Neuron (in vitro differentiated cells): ENCODE measurements around the gene TCF7L1.
A peak's percentile ranks its signal among the peaks of the same experiment; 100 is the strongest.

Experiments used
- H2AFZ ChIP-seq: one replicate; pipeline ENCODE4 v1.6.1; 2013; ENCODE audit warnings: low read depth, mild to moderate bottlenecking, inconsistent platforms, low read length, moderate library complexity
- H3K27me3 ChIP-seq: one replicate; pipeline ENCODE4 v1.6.1; 2013; ENCODE audit warnings: low read length; ENCODE audit not compliant: insufficient read depth
- H3K36me3 ChIP-seq: one replicate; pipeline ENCODE4 v1.6.1; 2013; ENCODE audit warnings: low read length; ENCODE audit not compliant: insufficient read depth
- H3K4me1 ChIP-seq: one replicate; pipeline ENCODE4 v1.6.1; 2013; ENCODE audit warnings: low read length; ENCODE audit not compliant: insufficient read depth
- H3K4me3 ChIP-seq: 2 replicates; pipeline ENCODE4 v1.5.1; 2013; ENCODE audit warnings: mild to moderate bottlenecking, low read length, moderate library complexity
- H3K9me3 ChIP-seq: one replicate; pipeline ENCODE4 v1.6.1; 2013; ENCODE audit warnings: low read length

TCF7L1 gene

DNA sequence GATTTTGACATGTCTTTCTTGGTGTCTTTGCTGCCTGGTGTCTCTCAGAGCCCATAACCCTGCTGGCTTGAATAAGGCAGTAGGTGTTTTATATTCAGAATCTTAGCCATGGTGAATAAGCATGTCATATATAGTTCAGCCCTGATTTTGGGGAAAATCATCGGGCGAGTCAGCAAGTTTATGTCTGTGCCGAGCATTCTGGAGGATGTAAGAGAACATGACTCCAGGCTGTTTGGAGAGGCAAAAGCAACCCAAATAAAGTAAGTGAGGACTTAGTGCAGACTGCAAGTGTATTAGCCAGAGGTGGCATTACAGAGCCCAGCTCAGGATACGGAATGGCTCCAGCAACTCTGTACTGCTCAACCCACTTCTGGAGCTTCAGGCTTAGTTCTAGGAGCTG, 50.3 kb downstream of the TCF7L1 start:
- no peaks in the 10 kb centered on the region for H3K36me3 ChIP-seq

DNA sequence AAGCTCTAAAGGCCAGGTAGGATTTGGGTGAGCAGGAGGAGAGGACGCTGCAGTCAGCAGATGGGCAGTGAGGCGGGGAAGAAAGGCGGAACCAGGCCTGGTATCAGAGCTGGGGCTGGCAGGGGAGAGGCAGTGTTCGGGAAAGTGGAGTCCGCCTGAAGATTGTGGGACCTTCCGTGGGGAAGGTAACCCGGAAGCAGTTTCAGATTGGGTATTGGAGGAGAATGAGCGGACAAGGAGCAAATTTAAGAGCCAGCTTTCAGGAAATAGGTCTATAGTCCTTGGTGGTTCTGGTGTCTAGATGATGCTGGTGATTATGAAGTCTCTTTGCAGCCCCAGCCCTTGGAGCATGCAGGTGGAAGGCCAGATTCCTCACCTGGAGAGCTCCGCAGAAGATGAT, 51.0 kb downstream of the TCF7L1 start:
- Histone ChIP-seq H3K9me3 (no peaks in the 10 kb centered on the region), H3K27me3 (no peaks in the 10 kb centered on the region), H2AFZ (no peak overlapping the region), H3K4me3 (no peak overlapping the region), H3K36me3 (no peaks in the 10 kb centered on the region), H3K4me1 (peaks cover 26% of the 10 kb centered on the region)

More for the DNA sequence above, 50.3 kb downstream of the TCF7L1 start:
- peaks cover 25% of the 10 kb centered on the region for H3K4me1 ChIP-seq
- no peaks in the 10 kb centered on the region for H3K27me3 ChIP-seq
- no peak overlapping the region for H2AFZ ChIP-seq
- no peaks in the 10 kb centered on the region for H3K9me3 ChIP-seq
- no peak overlapping the region for H3K4me3 ChIP-seq

DNA sequence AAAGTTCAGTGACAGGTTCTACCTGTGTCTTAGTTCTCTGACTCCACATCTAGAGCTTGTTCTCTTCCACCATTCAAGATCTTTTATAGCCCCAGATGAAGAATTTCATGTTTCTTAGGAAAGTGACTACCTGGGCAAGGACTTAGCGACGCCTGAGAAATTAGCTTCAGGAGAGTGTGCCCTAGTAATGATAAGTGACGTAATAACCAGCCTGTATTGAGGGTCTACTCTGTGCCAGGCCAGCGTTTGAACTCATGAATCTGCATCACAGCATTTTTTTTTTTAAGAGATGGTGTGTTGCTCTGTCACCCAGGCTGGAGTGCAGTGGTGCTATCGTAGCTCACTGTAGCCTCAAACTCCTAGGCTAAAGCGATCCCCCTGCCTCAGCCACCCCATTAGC, 51.8 kb downstream of the TCF7L1 start:
- H3K36me3 ChIP-seq: no peaks in the 10 kb centered on the region
- H2AFZ ChIP-seq: no peak overlapping the region
- peaks cover 25% of the 10 kb centered on the region for H3K4me1 ChIP-seq
- no peaks in the 10 kb centered on the region for H3K27me3 ChIP-seq
- no peaks in the 10 kb centered on the region for H3K9me3 ChIP-seq
- H3K4me3 ChIP-seq: no peak overlapping the region

DNA sequence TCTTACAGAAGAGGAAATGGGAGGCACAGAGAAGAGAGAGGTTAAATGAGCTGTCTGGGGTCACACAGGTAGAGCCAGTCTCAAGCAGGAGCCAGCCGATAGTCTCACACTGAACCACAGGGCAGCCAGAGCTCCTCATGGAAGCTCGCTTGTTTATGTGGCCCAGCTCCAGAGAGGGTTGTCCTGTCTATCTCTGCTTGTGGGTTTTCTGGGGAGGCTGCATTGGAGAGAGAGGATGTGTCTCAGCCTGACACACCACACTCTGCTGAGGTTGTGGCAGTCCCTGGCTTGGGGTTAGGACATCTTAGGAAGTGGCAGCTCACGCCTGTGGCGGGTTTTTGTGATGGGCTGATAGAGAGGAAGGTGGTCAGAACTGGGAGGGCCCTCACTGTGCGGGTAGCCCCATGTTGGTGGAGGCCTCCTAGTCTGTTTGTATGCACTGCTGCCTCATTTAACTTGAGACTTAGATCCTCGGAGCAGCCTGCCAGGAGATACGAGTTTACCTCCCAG, 52.3 kb downstream of the TCF7L1 start:
- Histone ChIP-seq H2AFZ (no peak overlapping the region), H3K4me3 (no peak overlapping the region)

DNA sequence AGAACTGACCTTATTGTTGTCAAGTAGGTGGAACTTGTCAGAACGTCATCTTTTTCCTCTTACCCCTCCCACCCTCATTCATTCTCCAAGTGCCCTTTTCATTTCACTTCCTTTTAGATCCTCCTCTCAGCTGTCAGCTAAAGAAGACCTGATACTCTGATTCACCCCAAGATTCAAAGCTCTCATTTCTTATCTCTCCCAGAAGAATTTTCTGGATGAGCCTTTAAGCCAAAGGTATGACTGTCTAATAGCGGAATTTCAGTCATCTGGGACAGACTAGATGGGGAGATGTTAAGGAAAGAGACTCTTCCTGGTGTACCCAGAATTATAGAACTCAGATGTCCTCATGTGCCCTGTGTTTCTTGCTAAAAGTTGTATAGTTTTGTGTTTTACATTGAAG, 53.9 kb downstream of the TCF7L1 start:
- Histone ChIP-seq H3K36me3 (no peaks in the 10 kb centered on the region), H3K4me1 (peaks cover 42% of the 10 kb centered on the region)

More for the DNA sequence above, 52.3 kb downstream of the TCF7L1 start:
- Histone ChIP-seq H3K9me3 (no peaks in the 10 kb centered on the region), H3K27me3 (no peaks in the 10 kb centered on the region), H3K4me1 (peaks cover 30% of the 10 kb centered on the region), H3K36me3 (no peaks in the 10 kb centered on the region)

DNA sequence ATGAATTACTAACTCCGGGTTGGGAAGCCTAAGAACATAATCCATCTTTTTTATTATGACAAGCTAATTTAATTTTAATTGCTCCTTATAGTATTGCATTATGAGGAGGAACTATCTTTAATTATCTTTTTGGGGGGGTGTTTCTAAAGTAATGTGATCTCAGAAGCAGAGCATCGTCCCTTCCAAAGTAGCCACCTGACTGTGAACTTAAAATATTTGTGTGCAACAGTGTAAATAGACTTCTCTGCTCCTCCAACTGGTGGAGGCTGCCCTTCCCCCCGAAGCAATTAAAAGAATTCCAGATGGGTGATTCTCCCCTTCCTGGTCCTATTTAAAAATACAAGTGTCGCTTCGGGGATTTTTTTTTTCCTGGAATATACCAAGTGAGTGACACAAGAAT, 55.7 kb downstream of the TCF7L1 start:
- no peaks in the 10 kb centered on the region for H3K27me3 ChIP-seq
- H2AFZ ChIP-seq: peak overlapping the region; percentile 47
- H3K4me3 ChIP-seq: peak overlapping the region; percentile 28

More for the DNA sequence above, 53.9 kb downstream of the TCF7L1 start:
- Histone ChIP-seq H3K27me3 (no peaks in the 10 kb centered on the region), H3K9me3 (no peaks in the 10 kb centered on the region), H2AFZ (no peak overlapping the region), H3K4me3 (no peak overlapping the region)

DNA sequence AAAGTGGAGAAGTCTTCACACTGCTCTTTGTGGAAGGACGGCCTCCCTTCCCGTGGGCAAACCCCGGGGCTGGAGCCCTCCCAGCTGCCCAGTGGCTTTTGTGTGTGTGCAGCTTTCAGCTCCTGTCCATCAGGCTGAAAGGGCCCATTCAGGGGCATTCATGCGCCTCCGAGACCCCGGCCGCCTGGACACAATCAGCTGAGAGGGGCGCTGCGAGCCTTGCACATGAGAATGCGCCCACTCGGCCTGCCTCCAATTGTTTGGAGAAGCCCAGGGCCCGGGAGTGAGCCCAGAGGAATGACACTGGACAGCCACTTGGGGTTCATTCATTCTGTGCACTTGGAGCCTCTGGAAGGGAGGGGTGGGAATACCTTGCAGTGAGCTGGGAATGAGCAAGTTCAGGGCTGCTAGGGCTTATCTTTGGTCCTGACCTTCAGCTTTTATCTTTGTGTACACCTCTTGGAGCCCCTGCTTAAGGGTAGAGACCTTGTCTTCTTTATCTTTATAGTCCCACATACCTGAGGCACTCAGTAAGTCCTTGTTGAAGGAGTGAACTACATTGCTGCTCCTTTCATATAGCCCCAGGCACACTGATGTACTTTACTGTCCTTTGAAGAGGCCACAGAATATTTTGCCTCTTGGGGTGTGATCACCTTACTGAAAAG, 56.5 kb downstream of the TCF7L1 start:
- peak overlapping the region; percentile 47 for H2AFZ ChIP-seq
- H3K4me3 ChIP-seq: peak overlapping the region; percentile 28
- H3K36me3 ChIP-seq: peaks cover 4% of the 10 kb centered on the region
- H3K4me1 ChIP-seq: peaks cover 42% of the 10 kb centered on the region
- H3K9me3 ChIP-seq: no peaks in the 10 kb centered on the region
- H3K27me3 ChIP-seq: no peaks in the 10 kb centered on the region

More for the DNA sequence above, 55.7 kb downstream of the TCF7L1 start:
- Histone ChIP-seq H3K36me3 (no peaks in the 10 kb centered on the region), H3K4me1 (peaks cover 42% of the 10 kb centered on the region), H3K9me3 (no peaks in the 10 kb centered on the region)

DNA sequence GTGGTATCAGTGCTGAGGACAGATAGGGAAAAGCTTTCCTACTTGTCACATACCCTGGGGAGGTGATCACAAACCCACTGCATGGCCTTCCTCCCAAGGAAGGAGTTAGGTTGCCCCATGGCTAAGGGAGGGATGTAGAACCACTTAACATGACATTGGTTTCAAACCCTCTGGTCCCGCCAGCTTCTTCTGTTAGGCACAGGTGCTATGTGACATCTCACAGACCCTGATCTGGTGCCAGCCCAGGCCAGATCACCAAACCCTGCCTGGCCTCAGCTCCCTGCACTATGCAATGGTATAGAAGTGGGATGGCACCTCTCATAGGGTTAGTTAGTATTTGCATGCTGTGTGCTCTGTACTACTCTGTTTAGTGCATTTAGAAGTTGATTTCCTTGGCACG, 58.0 kb downstream of the TCF7L1 start:
- Histone ChIP-seq H3K9me3 (no peaks in the 10 kb centered on the region), H3K4me3 (no peak overlapping the region), H2AFZ (no peak overlapping the region), H3K4me1 (peaks cover 42% of the 10 kb centered on the region), H3K27me3 (no peaks in the 10 kb centered on the region), H3K36me3 (peaks cover 4% of the 10 kb centered on the region)

DNA sequence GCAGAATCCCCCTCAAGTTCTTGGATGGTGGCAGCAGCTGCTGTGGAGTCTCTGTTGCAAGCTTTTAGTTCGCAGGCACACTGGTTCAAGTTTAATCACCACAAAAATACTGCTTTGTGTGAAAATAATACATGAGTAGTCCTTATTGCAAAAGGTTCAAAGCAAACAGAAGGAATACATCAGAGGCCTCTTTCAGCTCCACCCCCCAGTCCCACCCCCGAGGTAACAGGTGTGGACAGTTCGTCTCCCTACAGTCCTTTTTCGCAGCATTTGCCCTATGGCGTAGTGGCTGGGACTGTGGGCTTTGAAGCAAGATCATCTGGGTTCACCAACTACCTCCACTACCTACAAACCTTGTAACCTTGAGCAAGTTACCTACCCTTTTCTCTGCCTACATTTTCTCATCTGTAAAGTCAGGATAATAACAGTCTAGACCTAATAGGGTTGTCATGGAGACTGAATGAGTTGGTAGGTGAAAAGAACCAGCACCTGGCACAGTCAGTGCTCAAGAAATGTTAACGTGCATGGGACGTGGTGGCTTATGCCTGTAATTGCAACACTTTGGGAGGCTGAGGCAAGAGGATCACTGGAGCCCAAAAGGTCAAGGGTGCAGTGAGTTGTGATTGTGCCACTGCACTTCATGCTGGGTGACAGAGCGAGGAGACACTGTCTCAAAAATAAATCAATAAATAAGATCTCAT, 61.7 kb downstream of the TCF7L1 start:
- Histone ChIP-seq H3K27me3 (no peaks in the 10 kb centered on the region), H3K4me3 (no peak overlapping the region), H3K9me3 (no peaks in the 10 kb centered on the region), H2AFZ (no peak overlapping the region), H3K4me1 (peaks cover 21% of the 10 kb centered on the region), H3K36me3 (peaks cover 4% of the 10 kb centered on the region)

DNA sequence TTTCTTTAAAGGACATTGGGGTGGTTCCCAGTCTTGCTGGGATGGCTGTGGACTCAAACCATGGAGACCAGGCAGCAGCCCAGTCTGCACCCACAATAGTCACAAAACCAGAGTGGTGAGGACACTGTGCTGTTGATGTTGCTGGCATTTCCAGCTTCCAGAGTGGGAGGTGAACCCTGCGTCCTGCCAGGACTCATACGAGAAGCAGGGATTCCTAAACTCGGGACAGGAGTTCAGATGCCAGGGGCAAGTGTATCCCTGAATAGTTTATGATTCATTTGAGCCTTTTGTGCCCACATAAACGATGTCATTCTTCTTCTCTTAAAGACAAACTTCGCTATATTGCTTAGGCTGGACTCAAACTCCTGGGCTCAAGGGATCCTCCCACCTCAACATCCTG, 62.8 kb downstream of the TCF7L1 start:
- Histone ChIP-seq H3K36me3 (peaks cover 4% of the 10 kb centered on the region), H3K4me1 (peaks cover 11% of the 10 kb centered on the region), H2AFZ (no peak overlapping the region), H3K4me3 (no peak overlapping the region), H3K9me3 (no peaks in the 10 kb centered on the region), H3K27me3 (no peaks in the 10 kb centered on the region)

DNA sequence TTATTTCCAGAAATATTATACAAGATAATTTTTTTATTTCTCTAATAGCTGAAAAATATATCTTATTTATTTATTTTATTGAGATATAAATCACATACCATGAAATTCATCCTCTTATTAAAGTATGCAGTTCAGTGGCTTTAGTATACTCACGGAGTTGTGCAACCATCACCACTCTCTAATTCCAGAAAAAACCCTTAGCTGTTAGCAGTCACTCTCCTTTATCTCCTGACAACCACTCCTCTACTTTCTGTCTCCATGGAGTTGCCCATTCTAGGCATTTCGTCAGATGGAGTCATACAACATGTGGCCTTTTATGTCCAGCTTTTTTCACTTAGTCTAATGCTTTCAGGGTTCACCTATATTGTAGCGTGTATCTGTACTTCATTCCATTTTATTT, 66.5 kb downstream of the TCF7L1 start:
- Histone ChIP-seq H3K36me3 (no peaks in the 10 kb centered on the region), H2AFZ (no peak overlapping the region), H3K9me3 (no peaks in the 10 kb centered on the region), H3K27me3 (no peaks in the 10 kb centered on the region), H3K4me1 (peaks cover 3% of the 10 kb centered on the region), H3K4me3 (no peak overlapping the region)

DNA sequence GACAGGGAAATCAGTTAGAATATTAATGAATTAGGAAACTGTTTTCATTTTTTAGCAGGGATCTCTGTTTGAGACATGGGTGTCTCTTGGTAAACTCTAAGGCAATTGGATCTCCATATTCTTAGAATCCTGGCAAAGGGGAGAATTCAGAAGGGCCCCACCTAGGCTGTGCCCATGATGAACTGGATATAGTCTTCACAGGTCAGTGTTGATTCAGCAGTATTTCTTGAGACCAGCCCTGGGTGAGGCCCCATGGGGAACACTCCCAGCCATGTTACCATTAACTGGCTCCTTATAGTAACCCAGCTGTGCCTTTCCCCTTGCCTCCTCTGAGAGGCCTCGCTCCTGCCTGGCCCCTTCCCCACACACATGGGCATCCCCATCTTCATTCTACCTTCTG, 76.7 kb downstream of the TCF7L1 start:
- peaks cover 5% of the 10 kb centered on the region for H3K36me3 ChIP-seq

DNA sequence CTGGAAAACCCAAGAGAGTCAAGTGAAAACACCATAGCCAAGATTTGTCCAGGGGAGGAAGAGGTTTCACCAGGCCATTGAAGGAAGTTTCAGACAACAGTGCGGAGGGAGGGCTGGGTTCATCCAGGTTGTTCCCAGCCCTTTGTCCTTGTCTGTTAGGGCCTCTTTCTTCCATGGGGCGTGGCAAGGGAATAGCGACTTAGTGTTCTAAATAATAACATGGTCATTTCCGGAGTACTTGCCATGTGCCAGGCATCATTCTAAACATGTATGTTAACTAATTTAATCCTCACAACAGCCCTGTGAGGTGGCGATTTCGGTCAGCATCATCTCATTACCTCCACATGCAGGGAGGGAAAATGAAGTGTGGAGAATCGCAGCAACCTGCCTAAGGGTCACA, 77.3 kb downstream of the TCF7L1 start:
- no peak overlapping the region for H2AFZ ChIP-seq
- no peaks in the 10 kb centered on the region for H3K9me3 ChIP-seq
- no peak overlapping the region for H3K4me3 ChIP-seq
- peaks cover 5% of the 10 kb centered on the region for H3K36me3 ChIP-seq
- H3K4me1 ChIP-seq: peaks cover 22% of the 10 kb centered on the region
- H3K27me3 ChIP-seq: no peaks in the 10 kb centered on the region

More for the DNA sequence above, 76.7 kb downstream of the TCF7L1 start:
- Histone ChIP-seq H2AFZ (no peak overlapping the region), H3K4me1 (peaks cover 16% of the 10 kb centered on the region), H3K27me3 (no peaks in the 10 kb centered on the region), H3K9me3 (no peaks in the 10 kb centered on the region), H3K4me3 (no peak overlapping the region)
